HG03432 (cell line): ENCODE measurements around the gene MYL7.

Experiments used
- ATAC-seq: cut with Tn5 transposase; IDR thresholded peaks from one replicate; pipeline ENCODE4 v1.9.1; 2021; ENCODE audit warnings: mild to moderate bottlenecking, moderate library complexity; ENCODE audit not compliant: unreplicated experiment

Gene MYL7

DNA sequence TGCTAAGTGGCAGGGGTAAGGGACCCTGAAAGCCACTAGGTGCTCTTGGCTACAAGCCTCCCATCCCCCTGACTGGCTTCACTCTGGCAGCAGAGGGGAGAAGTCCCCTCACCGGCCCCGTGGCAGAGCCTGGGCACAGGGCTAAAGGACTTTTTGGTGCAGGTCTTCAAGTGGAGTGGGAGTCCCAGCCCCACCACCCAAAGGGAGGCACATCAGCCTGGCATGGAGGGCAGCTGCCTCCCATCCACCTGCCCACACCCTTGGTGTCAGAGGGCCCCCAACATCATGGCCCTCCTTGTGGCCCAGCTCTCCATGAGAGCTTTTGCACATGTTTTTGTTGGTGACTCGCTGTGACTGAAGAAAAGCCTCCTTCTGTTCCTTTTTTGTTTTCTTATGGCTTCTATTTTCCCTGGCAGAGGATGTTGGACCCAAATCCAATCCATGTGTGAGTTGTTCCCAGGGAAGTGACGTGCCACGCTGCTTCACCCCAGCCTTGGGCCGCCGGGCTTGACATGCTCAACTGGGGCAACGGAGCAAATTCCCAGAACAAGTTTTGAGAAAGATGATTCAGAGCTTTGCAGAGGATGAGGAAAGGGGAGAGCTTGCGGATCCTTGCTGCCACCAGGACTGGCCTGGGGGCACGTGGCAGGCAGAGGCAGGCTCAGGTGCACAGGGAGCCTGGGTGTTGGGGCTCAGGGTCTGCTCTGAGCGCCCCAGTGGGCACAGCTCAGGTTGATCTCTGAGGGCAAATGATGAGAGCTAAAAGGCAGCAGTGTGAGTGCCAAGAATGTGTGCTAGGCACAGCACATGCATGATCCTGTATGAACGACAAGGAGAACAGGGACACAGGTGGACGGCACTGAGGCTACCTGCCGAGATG is 38.9 kb downstream of the MYL7 start:
- no peak for ATAC-seq

DNA sequence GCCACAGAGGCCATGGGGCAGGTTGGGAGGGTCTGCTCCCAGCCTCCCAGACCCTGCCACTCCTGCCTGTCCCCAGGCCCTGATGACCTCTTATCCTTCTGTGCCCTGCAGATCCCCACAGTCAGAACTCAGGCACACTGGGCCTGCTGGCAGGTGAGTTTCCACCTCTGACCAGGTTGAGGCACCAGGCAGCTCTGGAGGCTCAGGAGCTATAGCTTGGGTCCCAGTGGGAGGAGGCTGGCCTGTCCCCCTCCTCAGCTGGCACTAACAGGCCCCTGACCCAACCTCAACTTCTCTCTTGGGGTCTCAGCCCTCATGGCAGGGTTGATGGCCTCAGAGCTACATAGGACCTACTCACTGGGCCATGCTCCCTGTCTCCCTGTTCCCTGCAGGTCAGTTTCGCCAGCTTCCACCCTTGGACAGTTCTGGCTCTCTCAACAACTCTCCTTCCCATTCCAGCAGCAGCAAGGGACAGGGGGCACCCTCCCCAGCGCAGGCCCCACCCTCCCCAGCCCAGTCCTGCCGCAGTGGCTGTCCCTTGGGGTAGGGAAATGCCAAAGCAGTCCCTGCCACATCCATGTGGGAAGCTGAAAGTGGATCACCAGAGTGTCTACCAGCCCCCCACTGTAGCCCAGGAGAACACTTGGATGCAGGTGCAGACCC is 39.7 kb downstream of the MYL7 start:
- no peak for ATAC-seq

DNA sequence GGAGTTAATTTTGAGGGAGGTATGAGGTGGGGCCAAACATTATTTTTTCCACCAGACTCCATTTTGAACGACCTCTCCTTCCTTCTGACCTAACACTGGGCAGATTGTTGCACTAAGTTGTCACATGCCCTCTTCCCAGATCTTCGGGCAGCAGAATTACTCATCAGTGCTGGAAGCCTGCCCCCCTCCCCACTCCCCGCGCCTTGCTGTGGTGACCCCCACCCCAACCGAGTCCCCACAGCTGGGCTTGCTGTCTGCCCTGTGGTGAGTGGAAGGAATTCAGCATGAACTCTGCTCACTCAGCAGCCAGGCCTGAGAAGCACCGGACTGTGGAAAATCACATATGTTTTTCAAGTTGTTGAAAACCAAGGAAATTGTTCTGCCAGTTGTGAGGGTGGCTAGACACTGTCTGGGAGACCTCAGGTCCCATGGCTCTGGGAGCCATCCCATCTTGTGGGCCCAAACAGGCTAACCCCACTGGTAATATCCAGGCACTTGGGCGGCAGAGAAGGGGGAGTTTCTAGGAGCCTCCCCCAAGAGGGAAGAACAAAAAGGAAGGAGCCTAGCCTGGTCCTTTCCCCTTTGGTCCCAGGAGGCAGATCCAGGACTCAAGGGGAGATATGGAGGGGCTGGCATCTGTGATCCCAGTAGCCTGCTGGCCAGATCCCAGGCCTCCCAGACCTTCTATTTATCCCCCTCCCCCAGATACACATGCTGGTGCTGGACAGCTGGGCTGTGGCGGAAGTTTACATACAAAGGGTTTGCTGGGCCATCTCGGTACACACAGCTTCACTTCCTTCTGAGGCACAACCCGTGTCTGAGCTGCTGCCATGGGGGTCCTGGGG is 40.5 kb downstream of the MYL7 start:
- ATAC-seq, result no peak

DNA sequence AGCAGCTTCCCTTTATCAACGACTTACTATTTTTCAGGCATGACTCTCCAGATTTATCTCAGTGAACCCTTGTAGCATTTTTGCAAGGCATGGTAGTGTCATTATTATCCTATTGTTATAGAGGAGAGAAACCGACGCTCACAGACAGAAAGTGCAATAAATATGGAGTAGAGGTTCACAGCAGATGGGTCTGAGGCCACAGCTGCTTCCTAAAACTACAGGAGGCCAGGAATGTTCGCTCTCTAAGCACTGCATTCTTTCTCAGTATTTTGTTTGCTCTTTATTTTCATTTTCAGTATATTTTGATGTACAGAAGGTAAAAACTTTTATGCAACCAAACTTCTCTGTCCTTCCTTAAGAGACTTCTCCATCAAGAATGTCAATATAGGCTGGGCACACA is 41.5 kb downstream of the MYL7 start:
- ATAC-seq, result no peak

DNA sequence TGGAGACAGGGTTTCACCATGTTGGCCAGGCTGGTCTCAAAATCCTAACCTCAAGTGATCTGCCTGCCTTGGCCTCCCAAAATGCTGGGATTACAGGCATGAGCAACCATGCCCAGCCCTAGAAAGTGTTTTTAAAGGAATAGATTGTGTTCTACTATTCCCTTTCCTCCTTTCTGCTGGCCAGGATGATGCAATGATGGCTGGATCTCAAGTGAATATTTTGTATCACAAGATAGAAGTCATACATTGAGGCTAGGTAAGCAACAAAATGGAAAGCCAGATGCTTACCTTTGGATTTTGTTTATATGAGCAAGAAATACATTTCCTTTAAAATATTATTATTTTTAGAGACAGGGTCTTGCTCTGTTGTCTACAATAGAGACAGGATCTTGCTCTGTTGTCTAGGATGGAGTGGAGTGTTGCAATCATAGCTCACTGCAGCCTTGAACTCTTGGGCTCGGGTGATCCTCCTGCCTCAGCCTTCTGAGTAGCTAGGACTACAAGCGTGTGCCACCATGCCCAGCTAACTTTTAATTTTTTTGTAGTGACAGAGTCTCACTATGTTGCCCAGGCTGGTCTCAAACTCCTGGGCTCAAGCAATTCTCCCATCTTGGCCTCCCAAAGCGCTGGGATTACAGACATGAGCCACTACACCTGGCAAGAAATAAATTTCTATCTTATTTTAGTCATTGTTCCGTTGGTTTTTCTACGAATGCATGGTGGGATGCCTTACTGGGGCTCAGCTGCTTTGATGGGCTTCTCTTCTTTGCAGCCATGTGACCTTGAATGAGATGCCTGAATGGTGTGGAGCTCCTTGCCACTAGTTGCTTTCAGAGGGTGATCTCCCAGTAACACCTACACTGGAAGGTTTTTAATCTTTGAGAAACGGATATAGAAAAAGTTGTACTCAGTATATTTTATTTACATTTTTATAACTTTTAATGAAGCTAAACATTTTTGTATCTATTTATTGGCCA is 42.8 kb downstream of the MYL7 start:
- ATAC-seq, result no peak

DNA sequence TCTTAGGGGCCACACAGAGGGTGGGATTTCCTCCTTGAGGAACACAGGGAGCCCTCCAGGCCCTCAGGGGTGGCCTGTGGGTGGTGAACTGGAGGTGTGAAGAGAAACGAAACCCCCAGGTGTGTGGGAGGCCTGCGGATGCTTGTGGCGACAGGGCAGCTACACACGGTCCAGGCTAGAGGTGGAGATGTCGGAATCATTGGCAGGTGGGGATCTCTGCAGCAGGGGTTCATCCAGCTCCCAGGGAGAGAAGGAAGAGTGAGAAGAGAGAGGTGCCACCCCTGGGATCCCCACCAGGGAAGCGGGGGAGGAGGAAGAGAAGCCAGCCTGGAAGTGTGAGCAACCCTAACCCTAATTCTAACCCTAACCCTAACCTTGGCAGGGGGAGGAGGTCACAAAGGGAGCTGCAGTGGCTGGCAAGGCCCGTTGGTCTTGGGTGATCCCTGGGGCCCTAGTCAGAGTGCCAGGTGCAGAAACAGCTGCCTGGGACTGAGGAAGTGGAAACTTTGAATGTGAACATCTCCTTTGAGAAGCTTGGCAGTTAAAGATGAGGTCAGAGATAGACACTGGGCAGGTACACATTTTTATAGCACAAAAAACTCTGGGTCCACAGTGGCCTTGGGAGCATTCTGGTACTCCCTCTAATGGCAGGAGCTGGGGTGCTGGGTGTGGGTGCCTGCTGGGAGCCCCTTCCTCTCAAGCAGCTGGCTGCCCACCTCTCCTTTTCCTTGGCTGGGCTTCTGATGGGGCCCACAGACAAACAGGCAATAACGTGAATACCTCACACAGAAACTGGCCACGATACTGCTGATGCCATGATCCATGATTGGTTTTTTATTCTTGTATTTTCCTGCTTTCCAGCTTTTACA is 43.8 kb downstream of the MYL7 start:
- ATAC-seq, result peak; percentile 73

DNA sequence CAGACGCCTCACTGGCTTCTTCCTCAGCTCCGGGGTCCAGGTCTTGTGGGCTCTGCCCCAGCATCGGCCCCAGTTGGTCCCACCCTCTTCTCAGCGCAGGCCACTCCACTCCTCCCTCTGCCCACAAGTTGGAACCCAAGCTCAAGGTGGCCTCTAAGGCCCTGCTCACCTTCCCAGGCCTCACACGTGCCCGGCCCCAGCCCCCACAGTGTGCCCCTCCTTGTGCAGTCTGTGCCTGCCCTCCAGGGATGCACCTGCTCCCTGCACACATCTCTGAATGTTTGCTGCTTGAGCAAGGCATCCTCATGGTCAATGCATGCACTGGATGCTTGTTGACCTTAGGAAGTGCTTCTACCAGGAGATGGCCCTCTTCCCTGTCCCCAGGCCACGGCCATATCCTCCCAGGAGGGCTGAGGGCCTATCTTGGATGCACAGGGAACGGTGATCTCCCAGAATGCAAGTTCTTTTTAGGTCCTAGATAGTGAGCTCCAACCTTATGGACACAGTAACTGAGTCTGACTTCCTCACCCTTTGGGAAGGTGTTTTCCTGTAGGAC is 44.7 kb downstream of the MYL7 start:
- no peak for ATAC-seq

DNA sequence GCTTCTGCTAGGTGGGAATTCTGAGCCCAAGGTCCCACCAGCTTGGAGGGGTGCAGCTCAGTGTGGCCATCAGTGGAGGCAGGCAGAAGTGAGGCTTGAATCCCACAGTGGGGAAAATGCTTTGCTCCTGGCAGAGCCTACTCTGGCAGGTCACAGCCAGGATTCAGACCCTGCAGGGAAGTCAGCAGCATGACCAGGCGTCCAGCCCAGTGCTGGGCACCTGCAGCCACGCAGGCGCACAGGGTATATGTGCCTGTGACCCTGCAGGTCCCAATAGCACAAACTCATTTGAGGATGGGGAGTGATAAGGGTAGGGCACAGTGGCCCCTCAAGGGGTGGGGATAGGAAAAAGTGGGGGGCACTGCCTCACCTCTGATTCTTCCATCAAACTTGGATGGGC is 45.4 kb downstream of the MYL7 start:
- ATAC-seq, result no peak

DNA sequence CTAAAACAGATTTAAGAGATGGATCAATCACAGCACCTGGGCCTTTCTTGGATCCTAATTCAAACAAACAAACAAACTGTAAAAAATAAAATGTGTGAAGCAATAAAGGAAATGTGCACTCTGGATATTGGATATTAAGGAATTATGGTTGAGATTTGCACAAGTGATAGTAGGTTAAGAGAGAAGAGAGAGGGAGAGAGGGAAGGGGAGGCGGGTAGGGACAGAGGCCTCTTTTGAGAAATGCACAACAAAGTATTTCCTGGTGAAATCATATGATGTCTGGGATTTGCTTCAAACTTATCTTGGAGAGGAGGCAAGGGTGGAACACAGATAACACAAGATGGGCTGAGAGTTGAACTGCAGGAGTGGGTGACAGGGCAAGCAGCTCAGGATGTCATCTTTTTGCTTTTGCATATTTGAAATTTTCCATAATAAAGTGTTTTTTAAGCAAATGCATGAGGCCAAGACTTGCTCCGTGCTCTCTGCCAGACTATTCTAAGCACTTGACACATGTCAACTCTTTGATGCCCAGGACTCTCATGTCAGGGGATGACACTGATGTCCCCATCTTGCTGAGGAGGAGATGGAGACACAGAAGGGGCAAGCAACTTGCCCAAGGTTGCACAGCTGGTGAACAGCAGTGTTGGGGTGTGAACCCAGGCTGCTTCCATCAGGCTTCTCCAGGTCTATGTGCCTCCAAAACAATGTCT is 46.1 kb downstream of the MYL7 start:
- ATAC-seq, result no peak

DNA sequence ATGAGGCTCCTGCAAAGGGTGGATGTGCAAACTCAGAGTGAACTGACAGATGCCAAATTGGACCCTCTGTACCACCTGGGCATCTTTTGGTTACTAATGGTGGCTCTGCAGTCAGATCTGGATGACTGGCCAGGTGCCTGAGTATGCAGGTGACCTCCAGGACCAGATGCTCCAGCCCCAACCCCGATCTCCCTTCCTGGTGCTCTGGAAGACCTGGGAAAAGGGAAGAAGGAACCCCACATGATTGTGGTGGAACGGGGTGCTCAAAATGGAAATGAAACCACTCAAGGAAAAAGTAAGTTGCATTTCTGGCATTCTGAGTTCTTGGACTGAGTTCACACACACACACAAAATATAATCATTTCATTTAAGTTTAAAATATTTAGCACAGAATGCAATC is 46.8 kb downstream of the MYL7 start:
- ATAC-seq, result no peak

DNA sequence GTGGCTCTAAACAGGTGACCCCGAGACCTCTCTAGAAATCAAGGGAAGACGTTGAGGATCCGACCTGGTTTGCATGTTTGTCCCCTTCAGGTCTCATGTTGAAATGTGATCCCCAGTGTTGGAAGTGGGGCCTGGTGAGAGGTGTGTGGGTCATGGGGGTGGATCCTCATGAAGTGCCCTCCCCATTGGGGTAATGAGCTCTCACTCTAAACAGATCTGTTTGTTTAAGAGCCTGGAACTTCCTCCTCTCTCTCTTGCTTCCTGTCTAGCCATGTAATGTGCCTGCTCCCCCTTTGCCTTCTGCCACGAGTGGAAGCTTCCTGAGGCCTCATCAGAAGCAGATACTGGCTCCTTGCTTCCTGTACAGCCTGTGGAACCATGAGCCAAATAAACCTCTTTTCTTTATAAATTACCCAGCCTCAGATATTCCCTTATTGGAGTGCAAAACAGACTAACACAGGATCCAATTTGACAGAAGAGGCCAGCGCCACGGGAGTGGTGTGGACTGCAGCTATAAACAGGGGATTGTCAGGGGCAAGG is 48.0 kb downstream of the MYL7 start:
- ATAC-seq, result no peak
